Glutamatergic neuron (in vitro differentiated cells): ENCODE data around the gene ZFP36L2. TPM values are rescaled to one million over a fixed set of nuclear protein-coding genes. Genes with fewer than 3 reads are reported as not detected.
A peak's percentile ranks its signal among the peaks of the same experiment; 100 is the strongest.

ENCODE experiments used
- DNase-seq: peaks from one replicate; pipeline ENCODE4 v3.0.0; 2022
- H3K27ac Mint-ChIP-seq: one replicate; pipeline ENCODE4 v1.8.0; 2020; ENCODE audit warnings: mild to moderate bottlenecking, mixed read lengths, inconsistent platforms; ENCODE audit not compliant: unreplicated experiment
- H3K27me3 Mint-ChIP-seq: one replicate; pipeline ENCODE4 v1.8.0; 2020; ENCODE audit warnings: mild to moderate bottlenecking, moderate library complexity, mixed read lengths, inconsistent platforms; ENCODE audit not compliant: unreplicated experiment
- H3K36me3 Mint-ChIP-seq: one replicate; pipeline ENCODE4 v1.8.0; 2020; ENCODE audit warnings: mild to moderate bottlenecking, mixed read lengths, inconsistent platforms; ENCODE audit not compliant: unreplicated experiment
- H3K4me1 Mint-ChIP-seq: one replicate; pipeline ENCODE4 v1.8.0; 2020; ENCODE audit warnings: mild to moderate bottlenecking, low read depth, mixed read lengths, inconsistent platforms; ENCODE audit not compliant: unreplicated experiment
- H3K4me3 Mint-ChIP-seq: one replicate; pipeline ENCODE4 v1.8.0; 2020; ENCODE audit warnings: mild to moderate bottlenecking, mixed read lengths, inconsistent platforms; ENCODE audit not compliant: unreplicated experiment
- H3K9me3 Mint-ChIP-seq: one replicate; pipeline ENCODE4 v1.8.0; 2020; ENCODE audit warnings: mild to moderate bottlenecking, moderate library complexity, mixed read lengths, inconsistent platforms; ENCODE audit not compliant: unreplicated experiment
- total RNA-seq: library from RNA; stranded (reverse); fragmentation: NEBNext Ultra II Directional; extraction: Animal tissue kit (Norgen Biotek cat#: 25700); gene quantifications from one replicate; pipeline ENCODE4 v1.2.1, GENCODE V29; 2021; ENCODE audit not compliant: unreplicated experiment
- TF ChIP-seq, protein P1 (sequence below): fragments of 200-600 bp; sonication (generic); IDR thresholded peaks from one replicate; pipeline ENCODE4 v1.5.0; 2021; ENCODE audit not compliant: partially characterized antibody, unreplicated experiment

The ZFP36L2 gene
- total RNA-seq, 1 donor from 2014 or later, result 0.88 TPM

GRCh38 chr2:43270461-43270860 lies 44.1 kb upstream of the ZFP36L2 start:
- Mint-ChIP-seq H3K4me3 (peak overlapping the region; percentile 39), H3K27ac (peak overlapping the region; percentile 8), H3K9me3 (peaks cover 3% of the 10 kb centered on the region), H3K36me3 (no peaks in the 10 kb centered on the region), H3K27me3 (peaks cover 7% of the 10 kb centered on the region), H3K4me1 (peaks cover 23% of the 10 kb centered on the region)
- TF ChIP-seq, protein P1, sequence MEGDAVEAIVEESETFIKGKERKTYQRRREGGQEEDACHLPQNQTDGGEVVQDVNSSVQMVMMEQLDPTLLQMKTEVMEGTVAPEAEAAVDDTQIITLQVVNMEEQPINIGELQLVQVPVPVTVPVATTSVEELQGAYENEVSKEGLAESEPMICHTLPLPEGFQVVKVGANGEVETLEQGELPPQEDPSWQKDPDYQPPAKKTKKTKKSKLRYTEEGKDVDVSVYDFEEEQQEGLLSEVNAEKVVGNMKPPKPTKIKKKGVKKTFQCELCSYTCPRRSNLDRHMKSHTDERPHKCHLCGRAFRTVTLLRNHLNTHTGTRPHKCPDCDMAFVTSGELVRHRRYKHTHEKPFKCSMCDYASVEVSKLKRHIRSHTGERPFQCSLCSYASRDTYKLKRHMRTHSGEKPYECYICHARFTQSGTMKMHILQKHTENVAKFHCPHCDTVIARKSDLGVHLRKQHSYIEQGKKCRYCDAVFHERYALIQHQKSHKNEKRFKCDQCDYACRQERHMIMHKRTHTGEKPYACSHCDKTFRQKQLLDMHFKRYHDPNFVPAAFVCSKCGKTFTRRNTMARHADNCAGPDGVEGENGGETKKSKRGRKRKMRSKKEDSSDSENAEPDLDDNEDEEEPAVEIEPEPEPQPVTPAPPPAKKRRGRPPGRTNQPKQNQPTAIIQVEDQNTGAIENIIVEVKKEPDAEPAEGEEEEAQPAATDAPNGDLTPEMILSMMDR, result no peak
- DNase-seq, result no peak

- DNase-seq, result no peak
- TF ChIP-seq, protein P1, result no peak
- Mint-ChIP-seq H3K36me3 (no peaks in the 10 kb centered on the region), H3K4me3 (peak overlapping the region; percentile 20), H3K27ac (no peak overlapping the region), H3K9me3 (peaks cover 3% of the 10 kb centered on the region), H3K27me3 (peaks cover 7% of the 10 kb centered on the region), H3K4me1 (peaks cover 26% of the 10 kb centered on the region)
Measured at GRCh38 chr2:43269706-43270105, 43.3 kb upstream of the ZFP36L2 start.

- peak; percentile 36 for DNase-seq
- peak overlapping the region; percentile 1 for H3K27ac Mint-ChIP-seq
- H3K9me3 Mint-ChIP-seq, result peaks cover 6% of the 10 kb centered on the region
- TF ChIP-seq, protein P1, result no peak
- peaks cover 7% of the 10 kb centered on the region for H3K27me3 Mint-ChIP-seq
- no peaks in the 10 kb centered on the region for H3K36me3 Mint-ChIP-seq
- peaks cover 26% of the 10 kb centered on the region for H3K4me1 Mint-ChIP-seq
- H3K4me3 Mint-ChIP-seq, result peak overlapping the region; percentile 22
Measured at GRCh38 chr2:43269074-43269572, 42.7 kb upstream of the ZFP36L2 start.

- H3K27ac Mint-ChIP-seq, result peak overlapping the region; percentile 1
- no peak for DNase-seq
- no peaks in the 10 kb centered on the region for H3K36me3 Mint-ChIP-seq
- H3K4me1 Mint-ChIP-seq, result peaks cover 26% of the 10 kb centered on the region
- TF ChIP-seq, protein P1, result no peak
- peaks cover 7% of the 10 kb centered on the region for H3K9me3 Mint-ChIP-seq
- peaks cover 7% of the 10 kb centered on the region for H3K27me3 Mint-ChIP-seq
- H3K4me3 Mint-ChIP-seq, result peak overlapping the region; percentile 22
Measured at GRCh38 chr2:43268066-43268953, 41.9 kb upstream of the ZFP36L2 start.

DNA sequence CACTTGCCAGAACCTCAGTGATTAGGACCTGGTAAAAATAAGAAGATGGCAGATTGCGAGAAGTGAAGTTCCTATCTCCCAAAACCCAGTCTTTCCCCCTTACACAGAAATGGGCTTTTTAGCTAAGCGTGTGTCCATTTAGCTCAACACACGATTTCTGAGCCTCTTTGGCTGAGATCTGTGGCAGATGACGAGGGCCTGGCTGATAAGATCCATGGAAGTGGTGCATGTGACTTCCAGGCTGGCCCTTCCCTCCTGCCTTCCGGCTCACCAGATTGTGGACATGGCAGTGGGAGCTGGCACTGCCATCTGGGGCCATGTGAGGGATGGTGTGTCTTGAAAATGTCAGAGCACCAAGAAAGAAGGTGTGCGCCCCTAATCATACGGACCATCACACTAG lies 41.0 kb upstream of the ZFP36L2 start:
- Mint-ChIP-seq H3K4me1 (peaks cover 26% of the 10 kb centered on the region), H3K9me3 (peaks cover 7% of the 10 kb centered on the region), H3K27me3 (peaks cover 7% of the 10 kb centered on the region), H3K36me3 (no peaks in the 10 kb centered on the region), H3K27ac (no peak overlapping the region), H3K4me3 (no peak overlapping the region)
- TF ChIP-seq, protein P1, result no peak
- DNase-seq, result no peak
